Pancreas (tissue), 10 donors: ENCODE measurements around the gene DHRS2. TPM values are rescaled to one million over a fixed set of nuclear protein-coding genes. Genes with fewer than 3 reads are reported as not detected.

Source experiments
- ATAC-seq, 4 donors: fragments of 200-7000 bp; cut with Tn5 transposase; one replicate each; pipeline versions ENCODE4 v1.8.0 to v1.9.1; 2020; ENCODE audit warnings: mild to moderate bottlenecking in 4 of 4, moderate library complexity in 4 of 4
- DNase-seq, 6 donors: peaks; one replicate each; pipeline ENCODE4 v3.0.0-alpha.2; 2020
- FAIRE-seq: peaks from 2 replicates; lab custom pipeline; 2012; peaks lifted over from hg19 to GRCh38; lab: Jason Lieb, UNC
- H3K27ac ChIP-seq, 4 donors: fragments of 200-600 bp; sonication (generic); 1 replicate in 3 of 4; 2 replicates in 1 of 4; pipeline versions ENCODE4 v1.5.0 to v1.8.0; 2020
- H3K27me3 ChIP-seq, 4 donors: fragments of 200-600 bp; one replicate each; pipeline ENCODE4 v1.8.0; 2021
- H3K36me3 ChIP-seq, 3 donors: fragments of 200-600 bp; sonication (generic) in 1 of 3; one replicate each; pipeline versions ENCODE4 v1.5.0 to v1.8.0; 2020 to 2021
- H3K4me1 ChIP-seq, 3 donors: fragments of 200-600 bp; one replicate each; pipeline ENCODE4 v1.8.0; 2021
- H3K4me3 ChIP-seq, 4 donors: fragments of 200-600 bp; sonication (generic) in 2 of 4; one replicate each; pipeline versions ENCODE4 v1.5.0 to v1.8.0; 2020 to 2021
- H3K9me3 ChIP-seq, 4 donors: fragments of 200-600 bp; one replicate each; pipeline ENCODE4 v1.8.0; 2021
- CTCF ChIP-seq, 4 donors: fragments of 200-600 bp; sonication (generic) in 3 of 4; IDR thresholded peaks; one replicate each; pipeline versions ENCODE4 v1.5.0 to v1.8.0; 2021; ENCODE audit warnings: antibody characterized with exemption in 4 of 4
- WGBS, 2 donors: extraction: QIAGEN DNeasy Blood & Tissue Kit; methylation state at CpG; one replicate each; pipeline ENCODE4 v1.1.7; 2013; 5-methylcytosine and 5-hydroxymethylcytosine counted together
- intact Hi-C, 3 donors: fragments of 100-400 bp; cut with DNase I; formaldehyde crosslinking; loops; one replicate each; pipeline versions ENCODE4 v1.11.1 to v1.14.2; 2022
- polyA plus RNA-seq, 2 donors: library from polyadenylated mRNA; stranded (reverse); fragments of 200-250 nt; gene quantifications; one replicate each; pipeline ENCODE4 v1.2.3, GENCODE V29; 2013
- total RNA-seq, 6 donors: library from RNA; stranded (reverse); fragmentation: NEBNext Ultra II Directional in 4 of 6; extraction: Animal tissue kit (Norgen Biotek cat#: 25700) in 4 of 6; gene quantifications; one replicate each; pipeline versions ENCODE4 v1.2.1 to v1.2.4, GENCODE V29; 2021 to 2023
- donor health status: healthy with polysubstance abuse.
- donor health status: DM: no; HTN: no; CAD: no; lungs with moderate emphysema.
- donor health status: DM: no; HTN: no; CAD: no.
- donor health status: control.
- donor health status: control.
- donor health status: Bipolar disorder and iron deficiency.
- donor health status: DM: yes; HTN: yes; CAD: no.
- donor health status: DM: no; HTN: no; CAD: no.
- donor health status: DM: no; HTN: no; CAD: no.
- donor health status: DM: yes; HTN: yes; CAD: no.

Gene DHRS2
- total and polyA plus RNA-seq, 8 donors, result 0.43 to 21.6 (median 4.8) TPM

DNA sequence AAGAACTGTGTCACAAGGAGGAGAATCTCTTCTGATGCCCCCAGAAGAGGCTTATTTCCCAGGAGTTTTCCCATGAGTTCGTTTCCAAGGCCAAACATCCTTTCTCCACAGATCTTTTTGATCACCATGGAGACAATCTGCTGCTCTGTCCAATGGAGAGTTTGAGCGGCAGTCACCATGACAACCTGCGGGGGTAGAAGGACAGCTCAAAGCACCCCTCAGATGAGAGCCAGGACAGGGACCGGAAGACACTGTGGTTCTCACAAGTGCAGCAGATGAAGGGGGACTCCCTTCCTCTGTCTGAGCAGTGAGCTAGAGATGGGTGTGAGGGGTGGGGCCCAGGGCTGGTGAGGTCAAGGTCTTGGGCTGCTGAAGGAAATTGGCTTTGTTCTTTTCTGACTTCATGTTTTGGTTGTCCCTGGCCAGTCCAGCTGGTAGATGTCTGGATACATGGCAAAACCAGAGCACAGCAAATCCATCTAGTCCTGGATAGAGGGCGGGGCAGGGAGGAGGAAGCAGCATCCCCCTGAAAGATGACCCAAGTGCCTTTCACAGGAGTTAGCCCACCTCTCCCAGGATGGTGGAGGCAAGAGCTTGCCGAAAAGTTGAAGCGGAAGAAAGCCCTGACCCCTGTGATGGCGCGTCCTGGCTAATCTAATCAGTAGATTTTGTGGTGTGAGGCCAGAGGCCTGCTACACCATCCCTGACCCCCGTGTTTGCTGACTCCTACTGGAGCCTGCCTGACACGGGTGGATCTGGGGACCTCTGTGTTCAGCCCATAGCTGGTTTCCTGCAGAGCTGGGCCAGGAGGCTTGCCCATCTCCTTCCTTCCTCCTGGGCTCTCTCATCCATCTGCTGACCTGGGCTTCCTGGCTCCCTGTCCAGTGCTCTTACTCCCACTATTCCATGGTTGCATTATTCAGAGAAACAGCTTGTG is 24.4 kb downstream of the DHRS2 start:
- no peak for TF ChIP-seq CTCF (IDR thresholded peaks at IDR 0.05)
- ATAC-seq (no peak), DNase-seq (no peak), FAIRE-seq (no peak)
- H3K27ac ChIP-seq, result no peak overlapping the region
- no peak overlapping the region for H3K4me3 ChIP-seq
- no peaks in the 10 kb centered on the region for H3K36me3 ChIP-seq
- intact Hi-C loops, result no loop called here
- H3K27me3 ChIP-seq, result no peaks in the 10 kb centered on the region
- H3K9me3 ChIP-seq, result no peaks in the 10 kb centered on the region
- WGBS, 2 donors, result 70 to 87% methylated on average over 11 of the region's 11 CpGs
- no peaks in the 10 kb centered on the region for H3K4me1 ChIP-seq

GRCh38 chr14:23661542-23661941 is 25.4 kb downstream of the DHRS2 start:
- Histone ChIP-seq H3K9me3 (no peaks in the 10 kb centered on the region), H3K4me1 (no peaks in the 10 kb centered on the region), H3K27ac (no peak overlapping the region), H3K4me3 (no peak overlapping the region), H3K27me3 (no peaks in the 10 kb centered on the region), H3K36me3 (no peaks in the 10 kb centered on the region)
- no peak for DNase-seq
- no peak for TF ChIP-seq CTCF (IDR thresholded peaks at IDR 0.05)
- ATAC-seq, result no peak
- intact Hi-C loops, result no loop called here
- FAIRE-seq, result no peak
- 81 to 87% methylated on average over 5 of the region's 5 CpGs for WGBS, 2 donors

DNA sequence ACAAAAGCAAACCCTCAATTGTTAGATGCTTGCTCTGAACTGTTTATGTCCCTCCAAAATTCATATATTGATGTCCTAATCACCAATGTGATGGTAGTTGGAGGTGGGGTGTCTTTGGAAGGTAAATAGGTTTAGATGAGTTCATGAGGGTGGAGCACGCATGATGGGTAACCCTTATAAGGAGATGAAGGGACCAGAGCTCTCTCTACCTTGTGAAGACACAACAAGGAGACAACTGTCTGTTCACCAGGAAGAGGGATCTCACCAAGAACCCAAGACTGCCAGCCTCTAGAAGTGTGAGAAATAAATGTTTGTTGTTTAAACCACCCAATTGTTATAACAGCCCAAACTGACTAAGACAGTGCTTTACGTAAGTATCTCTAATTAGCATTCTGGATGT is 27.0 kb downstream of the DHRS2 start:
- Histone ChIP-seq H3K4me1 (no peaks in the 10 kb centered on the region), H3K36me3 (no peaks in the 10 kb centered on the region), H3K9me3 (no peaks in the 10 kb centered on the region), H3K27me3 (no peaks in the 10 kb centered on the region), H3K27ac (no peak overlapping the region), H3K4me3 (no peak overlapping the region)
- FAIRE-seq (no peak), DNase-seq (no peak), ATAC-seq (no peak)
- no peak for TF ChIP-seq CTCF (IDR thresholded peaks at IDR 0.05)
- intact Hi-C loops, result no loop called here
- 96 to 98% methylated on average over 2 of the region's 2 CpGs for WGBS, 2 donors

GRCh38 chr14:23663711-23664110 is 27.5 kb downstream of the DHRS2 start:
- no peak for TF ChIP-seq CTCF (IDR thresholded peaks at IDR 0.05)
- intact Hi-C loops, result no loop called here
- WGBS, 2 donors, result 74 to 81% methylated on average over 5 of the region's 5 CpGs
- FAIRE-seq (no peak), DNase-seq (no peak), ATAC-seq (no peak)
- no peaks in the 10 kb centered on the region for H3K4me1 ChIP-seq
- no peaks in the 10 kb centered on the region for H3K9me3 ChIP-seq
- H3K4me3 ChIP-seq, result no peak overlapping the region
- H3K27me3 ChIP-seq, result no peaks in the 10 kb centered on the region
- H3K27ac ChIP-seq, result no peak overlapping the region
- no peaks in the 10 kb centered on the region for H3K36me3 ChIP-seq
